ENCODE data around the gene ANLN. TPM values are rescaled to one million over a fixed set of nuclear protein-coding genes. Genes with fewer than 3 reads are reported as not detected.

ANLN gene
- total and polyA plus RNA-seq, 9 of the 15 experiments (the other 6 are each of a cell fraction or from before 2014, with no cell fraction given) = 18.1 to 66.2 (median 38.7) TPM

DNA sequence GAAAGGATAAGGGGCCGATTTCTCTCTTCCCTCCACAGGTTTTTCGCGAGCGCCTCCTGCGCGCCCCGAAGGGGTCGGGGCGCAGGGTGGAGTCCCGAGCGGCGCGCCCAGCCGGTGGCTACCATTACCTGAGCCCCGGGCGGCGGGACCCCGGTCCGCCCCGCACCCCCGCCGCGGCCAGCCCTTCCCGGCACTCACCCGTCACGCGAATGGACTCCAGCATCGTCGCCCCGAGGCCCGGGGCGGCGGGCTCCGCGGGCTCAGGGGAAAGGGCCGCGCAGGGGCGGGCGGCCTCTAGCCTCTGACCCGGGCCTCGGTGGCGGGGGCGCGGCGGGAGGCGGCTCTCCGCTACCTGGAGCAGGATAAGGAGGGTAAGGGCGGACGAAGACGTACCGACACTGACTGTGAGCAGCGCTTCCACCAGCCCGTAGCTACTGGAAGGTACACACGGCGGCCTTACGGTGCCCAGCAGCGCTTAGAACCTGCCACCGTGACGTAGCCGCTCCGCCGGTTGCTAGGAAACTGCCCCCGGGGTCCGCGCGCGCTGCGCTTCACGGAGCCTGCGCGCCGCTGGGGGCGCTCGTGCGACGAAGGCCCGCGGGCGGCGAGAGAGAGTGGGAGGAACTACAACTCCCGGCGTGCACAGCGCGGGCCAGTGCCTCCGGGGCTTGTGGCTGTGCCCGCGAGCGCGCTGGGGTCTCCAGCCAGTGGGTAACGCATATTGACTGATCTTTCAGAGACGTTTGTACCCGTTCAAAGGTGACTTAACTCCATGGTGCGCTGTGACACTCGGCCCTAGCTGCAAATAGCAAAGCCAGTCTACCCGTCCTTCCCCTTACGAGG lies 22.7 kb upstream of the ANLN start (continued):
- TF ChIP-seq, protein P1, sequence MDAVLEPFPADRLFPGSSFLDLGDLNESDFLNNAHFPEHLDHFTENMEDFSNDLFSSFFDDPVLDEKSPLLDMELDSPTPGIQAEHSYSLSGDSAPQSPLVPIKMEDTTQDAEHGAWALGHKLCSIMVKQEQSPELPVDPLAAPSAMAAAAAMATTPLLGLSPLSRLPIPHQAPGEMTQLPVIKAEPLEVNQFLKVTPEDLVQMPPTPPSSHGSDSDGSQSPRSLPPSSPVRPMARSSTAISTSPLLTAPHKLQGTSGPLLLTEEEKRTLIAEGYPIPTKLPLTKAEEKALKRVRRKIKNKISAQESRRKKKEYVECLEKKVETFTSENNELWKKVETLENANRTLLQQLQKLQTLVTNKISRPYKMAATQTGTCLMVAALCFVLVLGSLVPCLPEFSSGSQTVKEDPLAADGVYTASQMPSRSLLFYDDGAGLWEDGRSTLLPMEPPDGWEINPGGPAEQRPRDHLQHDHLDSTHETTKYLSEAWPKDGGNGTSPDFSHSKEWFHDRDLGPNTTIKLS (IDR thresholded peaks at IDR 0.05; ENCODE audit: borderline replicate concordance, low read depth) = peak; percentile 84; the same call in 1 of the 2 replicates
- TF ChIP-seq MED1 (CRISPR knock-in tag; IDR thresholded peaks at IDR 0.05; ENCODE audit: borderline replicate concordance) (no peak), ZNF785 (CRISPR knock-in tag; IDR thresholded peaks at IDR 0.05) (no peak), ZNF133 (CRISPR knock-in tag; IDR thresholded peaks at IDR 0.05) (no peak), SREBF1 (IDR thresholded peaks at IDR 0.05; ENCODE audit: borderline replicate concordance, low read depth, low read length) (0 out of 2 replicates have a peak, but pooled peaks have one; percentile 52), CREBBP (IDR thresholded peaks at IDR 0.05; ENCODE audit: low read depth, low read length) (no peak), ZNF316 (IDR thresholded peaks at IDR 0.05) (no peak), TEAD4 (IDR thresholded peaks at IDR 0.05; ENCODE audit: low read length) (0 out of 2 replicates have a peak, but pooled peaks have one; percentile 12), TEAD4 (CRISPR knock-in tag; IDR thresholded peaks at IDR 0.05; ENCODE audit: borderline replicate concordance) (no peak), TAF7 (tag; IDR thresholded peaks at IDR 0.05) (no peak), BCL6 (CRISPR knock-in tag; IDR thresholded peaks at IDR 0.05) (no peak), RBM17 (IDR thresholded peaks at IDR 0.05; ENCODE audit: borderline replicate concordance, low read depth, low read length) (no peak), DIDO1 (tag; IDR thresholded peaks at IDR 0.05; ENCODE audit: low read depth) (0 out of 2 replicates have a peak, but pooled peaks have one; percentile 50), POU5F1 (IDR thresholded peaks at IDR 0.05; ENCODE audit: borderline replicate concordance, low read depth, low read length, partially characterized antibody) (peak; percentile 51), ZNF282 (CRISPR knock-in tag; IDR thresholded peaks at IDR 0.05) (no peak)
- TF ChIP-seq, protein P2, sequence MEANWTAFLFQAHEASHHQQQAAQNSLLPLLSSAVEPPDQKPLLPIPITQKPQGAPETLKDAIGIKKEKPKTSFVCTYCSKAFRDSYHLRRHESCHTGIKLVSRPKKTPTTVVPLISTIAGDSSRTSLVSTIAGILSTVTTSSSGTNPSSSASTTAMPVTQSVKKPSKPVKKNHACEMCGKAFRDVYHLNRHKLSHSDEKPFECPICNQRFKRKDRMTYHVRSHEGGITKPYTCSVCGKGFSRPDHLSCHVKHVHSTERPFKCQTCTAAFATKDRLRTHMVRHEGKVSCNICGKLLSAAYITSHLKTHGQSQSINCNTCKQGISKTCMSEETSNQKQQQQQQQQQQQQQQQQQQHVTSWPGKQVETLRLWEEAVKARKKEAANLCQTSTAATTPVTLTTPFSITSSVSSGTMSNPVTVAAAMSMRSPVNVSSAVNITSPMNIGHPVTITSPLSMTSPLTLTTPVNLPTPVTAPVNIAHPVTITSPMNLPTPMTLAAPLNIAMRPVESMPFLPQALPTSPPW (CRISPR knock-in tag; IDR thresholded peaks at IDR 0.05) = peak; percentile 42; the same call in 1 of the 2 replicates
- TF ChIP-seq, protein P3, sequence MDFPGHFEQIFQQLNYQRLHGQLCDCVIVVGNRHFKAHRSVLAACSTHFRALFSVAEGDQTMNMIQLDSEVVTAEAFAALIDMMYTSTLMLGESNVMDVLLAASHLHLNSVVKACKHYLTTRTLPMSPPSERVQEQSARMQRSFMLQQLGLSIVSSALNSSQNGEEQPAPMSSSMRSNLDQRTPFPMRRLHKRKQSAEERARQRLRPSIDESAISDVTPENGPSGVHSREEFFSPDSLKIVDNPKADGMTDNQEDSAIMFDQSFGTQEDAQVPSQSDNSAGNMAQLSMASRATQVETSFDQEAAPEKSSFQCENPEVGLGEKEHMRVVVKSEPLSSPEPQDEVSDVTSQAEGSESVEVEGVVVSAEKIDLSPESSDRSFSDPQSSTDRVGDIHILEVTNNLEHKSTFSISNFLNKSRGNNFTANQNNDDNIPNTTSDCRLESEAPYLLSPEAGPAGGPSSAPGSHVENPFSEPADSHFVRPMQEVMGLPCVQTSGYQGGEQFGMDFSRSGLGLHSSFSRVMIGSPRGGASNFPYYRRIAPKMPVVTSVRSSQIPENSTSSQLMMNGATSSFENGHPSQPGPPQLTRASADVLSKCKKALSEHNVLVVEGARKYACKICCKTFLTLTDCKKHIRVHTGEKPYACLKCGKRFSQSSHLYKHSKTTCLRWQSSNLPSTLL (IDR thresholded peaks at IDR 0.05) = no peak
- TF ChIP-seq, protein P4, sequence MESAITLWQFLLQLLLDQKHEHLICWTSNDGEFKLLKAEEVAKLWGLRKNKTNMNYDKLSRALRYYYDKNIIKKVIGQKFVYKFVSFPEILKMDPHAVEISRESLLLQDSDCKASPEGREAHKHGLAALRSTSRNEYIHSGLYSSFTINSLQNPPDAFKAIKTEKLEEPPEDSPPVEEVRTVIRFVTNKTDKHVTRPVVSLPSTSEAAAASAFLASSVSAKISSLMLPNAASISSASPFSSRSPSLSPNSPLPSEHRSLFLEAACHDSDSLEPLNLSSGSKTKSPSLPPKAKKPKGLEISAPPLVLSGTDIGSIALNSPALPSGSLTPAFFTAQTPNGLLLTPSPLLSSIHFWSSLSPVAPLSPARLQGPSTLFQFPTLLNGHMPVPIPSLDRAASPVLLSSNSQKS (CRISPR knock-in tag; IDR thresholded peaks at IDR 0.05) = no peak
- TF ChIP-seq, protein P5, sequence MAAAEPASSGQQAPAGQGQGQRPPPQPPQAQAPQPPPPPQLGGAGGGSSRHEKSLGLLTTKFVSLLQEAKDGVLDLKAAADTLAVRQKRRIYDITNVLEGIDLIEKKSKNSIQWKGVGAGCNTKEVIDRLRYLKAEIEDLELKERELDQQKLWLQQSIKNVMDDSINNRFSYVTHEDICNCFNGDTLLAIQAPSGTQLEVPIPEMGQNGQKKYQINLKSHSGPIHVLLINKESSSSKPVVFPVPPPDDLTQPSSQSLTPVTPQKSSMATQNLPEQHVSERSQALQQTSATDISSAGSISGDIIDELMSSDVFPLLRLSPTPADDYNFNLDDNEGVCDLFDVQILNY (CRISPR knock-in tag; IDR thresholded peaks at IDR 0.05) = no peak
